ENCODE data around the gene AKAIN1.

The AKAIN1 gene

GRCh38 chr18:5197032-5197434 lies at the start of gene AKAIN1:
Gene AKAIN1, minus strand, starts transcription at chr18:5197257. Its CDS starts 204 bp downstream, at chr18:5197053.
- no peak for DNase-seq

- no peak for DNase-seq
Observed at GRCh38 chr18:5244941-5245340, 47.9 kb upstream of the AKAIN1 start.

- no peak for DNase-seq
Observed at GRCh38 chr18:5239447-5239846, 42.4 kb upstream of the AKAIN1 start.

DNA sequence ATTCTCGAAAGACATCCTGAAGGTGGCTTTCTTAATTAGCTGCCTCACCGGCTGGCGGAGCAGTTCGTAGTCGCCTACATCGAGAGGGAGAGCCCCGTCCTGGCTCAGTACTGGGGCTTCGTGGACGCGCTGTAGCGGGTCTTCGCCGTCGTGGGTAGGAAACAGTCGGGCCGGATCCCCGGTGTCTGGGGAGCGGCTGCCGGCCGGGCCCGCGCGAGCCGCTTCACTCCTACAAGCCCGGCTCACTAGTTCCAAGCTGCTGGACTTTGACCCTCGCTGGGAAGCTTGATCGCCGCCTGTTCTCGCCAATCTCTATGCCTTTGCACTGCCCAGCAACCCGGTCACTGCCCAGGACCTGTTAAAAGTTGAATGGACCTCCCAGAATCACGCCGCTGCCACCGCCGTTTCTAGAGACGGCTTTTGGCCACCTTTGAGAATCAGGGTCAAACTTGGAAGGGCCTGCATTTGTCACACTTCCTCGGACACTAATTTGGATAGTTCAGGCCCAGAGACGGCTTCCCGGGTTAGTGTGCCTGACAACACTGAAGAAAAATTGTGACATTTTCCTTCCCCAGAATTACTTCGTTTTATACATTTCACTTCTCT lies 41.4 kb upstream of the AKAIN1 start:
- DNase-seq: peak; percentile 57

GRCh38 chr18:5237723-5238370 lies 40.8 kb upstream of the AKAIN1 start:
- peak; percentile 87 for DNase-seq

DNA sequence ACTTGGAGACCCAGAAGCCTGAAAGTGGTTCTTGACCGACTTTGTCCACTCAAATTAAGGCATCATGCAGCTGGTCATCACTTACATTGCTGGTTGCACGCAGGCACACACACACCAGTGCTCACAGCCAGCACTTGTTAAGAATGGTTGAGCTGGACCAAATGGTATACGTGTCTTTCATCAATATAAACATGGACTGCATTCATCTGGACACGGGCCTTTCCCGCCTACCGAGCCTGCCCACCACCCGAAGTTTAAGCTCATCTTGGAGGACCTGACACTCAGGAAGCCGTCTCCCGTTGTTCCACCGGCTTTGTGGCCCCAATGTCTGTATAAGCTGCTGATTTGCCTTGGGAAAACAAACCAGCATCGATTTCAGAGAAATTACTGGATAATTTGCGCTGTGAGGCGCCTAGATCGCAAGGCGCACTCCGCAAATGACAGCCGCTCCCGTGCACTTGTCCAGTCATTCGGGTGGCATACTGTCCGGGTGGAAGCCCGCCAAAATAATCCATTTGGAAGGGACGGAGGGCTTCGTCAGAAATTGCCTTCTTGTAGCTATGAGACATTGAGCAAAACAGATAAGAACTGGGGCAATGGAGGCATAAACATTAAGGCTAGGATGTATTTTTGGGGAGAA lies 40.1 kb upstream of the AKAIN1 start:
- no peak for DNase-seq

DNA sequence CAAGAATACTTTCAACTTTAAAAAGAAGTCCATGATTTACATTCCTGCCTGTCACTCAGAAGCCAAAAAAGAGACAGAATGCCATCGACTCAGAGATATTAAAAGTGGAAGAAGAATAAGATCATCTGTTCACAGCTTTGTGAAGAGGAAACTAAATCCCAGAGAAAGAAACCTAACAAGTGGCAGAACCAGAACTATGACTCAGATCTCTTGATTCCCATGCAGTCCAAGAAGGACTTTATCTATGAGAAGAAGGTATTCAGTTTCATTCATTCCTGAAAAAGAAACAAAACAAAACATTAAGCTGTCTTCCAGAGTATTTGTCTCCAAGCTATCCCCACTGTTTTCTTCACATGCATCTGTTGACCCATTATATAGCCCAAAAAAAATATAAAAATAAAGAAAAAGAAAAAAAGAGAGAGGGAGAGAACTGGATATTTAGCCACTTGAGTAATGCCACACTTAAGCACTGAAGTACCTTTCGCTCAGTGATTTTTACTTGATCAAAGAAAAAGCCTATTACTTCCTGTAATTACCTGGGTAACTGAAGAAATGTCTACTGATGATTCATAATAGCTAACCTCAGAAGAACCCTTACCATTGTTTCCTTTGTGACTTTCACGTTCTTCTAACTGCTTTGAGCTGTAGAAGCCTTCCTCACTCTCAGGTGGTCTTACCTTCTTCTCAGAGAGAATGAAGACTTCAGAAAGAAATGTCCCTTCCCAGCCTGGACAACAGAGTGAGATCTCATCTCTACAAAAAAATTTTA lies 17.7 kb upstream of the AKAIN1 start:
- no peak for DNase-seq

DNA sequence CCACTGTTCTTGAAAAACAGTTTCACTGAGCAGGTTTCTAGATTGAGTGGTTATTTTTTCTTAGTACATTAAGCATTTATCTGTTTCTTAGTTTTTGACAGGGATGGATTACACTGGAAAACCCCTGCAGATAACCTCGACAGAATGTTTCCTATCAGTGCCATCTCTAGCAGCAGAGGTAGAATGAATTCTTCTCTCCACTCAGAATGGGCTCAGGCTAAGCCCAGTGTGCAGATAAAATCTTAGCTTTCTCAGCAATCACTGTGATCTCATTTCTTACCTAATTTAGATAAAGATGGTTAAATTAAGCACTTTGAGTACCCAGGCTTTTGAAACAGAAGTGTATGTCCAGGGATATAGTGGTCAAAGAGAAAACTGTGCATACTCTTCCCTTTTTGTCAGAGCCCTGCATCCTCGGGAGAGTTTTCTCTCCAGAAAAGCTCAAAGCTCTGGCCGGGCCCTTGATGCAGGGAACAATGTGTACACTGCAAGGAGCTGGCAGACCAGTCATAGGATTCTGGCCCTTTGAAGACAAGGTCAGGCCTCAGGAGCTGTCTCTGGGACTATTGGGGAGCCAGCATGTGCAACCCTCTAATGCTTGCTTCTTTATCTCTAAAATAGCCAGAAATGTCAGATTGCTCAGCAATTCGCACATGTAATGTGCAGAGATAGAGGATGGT lies 10.6 kb upstream of the AKAIN1 start:
- DNase-seq: no peak

- DNase-seq: no peak
Observed at GRCh38 chr18:5198311-5198710, 1.3 kb upstream of the AKAIN1 start.

- no peak for DNase-seq
Observed at GRCh38 chr18:5197461-5197860, 404 bp upstream of the AKAIN1 start.

DNA sequence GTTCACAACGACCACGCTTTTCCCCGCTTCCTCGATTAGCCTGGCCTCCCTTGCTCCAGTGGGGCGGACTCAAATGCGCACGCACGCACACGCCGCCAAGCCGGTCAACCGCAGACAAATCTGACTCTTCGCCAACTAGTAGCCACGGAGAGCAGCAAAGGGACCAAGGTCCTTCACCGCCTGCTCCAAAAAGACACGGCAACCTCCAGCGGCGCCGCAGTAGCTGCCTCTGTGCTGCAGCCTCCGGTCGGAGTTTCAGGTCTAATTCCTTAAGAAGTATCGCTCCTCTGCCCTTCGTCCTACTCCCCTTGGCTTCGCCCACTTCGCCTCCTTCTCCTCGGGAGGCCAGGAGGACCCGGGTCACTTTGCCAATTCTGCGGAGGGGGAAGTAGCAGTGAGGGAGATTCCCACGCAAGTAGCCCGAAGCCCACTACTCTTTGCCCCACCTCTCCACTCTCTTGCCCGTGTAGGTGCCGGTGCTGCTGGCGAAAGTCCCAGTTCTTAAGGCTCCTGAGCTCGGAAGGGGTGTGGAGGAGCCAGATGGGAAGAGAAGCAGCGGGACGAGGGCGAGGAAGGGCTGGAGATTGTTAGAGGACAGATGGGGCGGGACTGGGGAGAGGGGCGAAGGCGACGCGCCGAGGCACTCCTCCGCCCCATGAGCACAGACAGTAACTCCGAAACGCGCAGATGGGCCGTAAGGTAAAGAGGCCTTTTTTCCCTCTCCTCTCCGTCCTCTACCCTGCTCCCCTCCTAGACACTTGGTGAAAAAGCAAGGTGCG lies 615 bp downstream of the AKAIN1 start:
- DNase-seq: no peak

DNA sequence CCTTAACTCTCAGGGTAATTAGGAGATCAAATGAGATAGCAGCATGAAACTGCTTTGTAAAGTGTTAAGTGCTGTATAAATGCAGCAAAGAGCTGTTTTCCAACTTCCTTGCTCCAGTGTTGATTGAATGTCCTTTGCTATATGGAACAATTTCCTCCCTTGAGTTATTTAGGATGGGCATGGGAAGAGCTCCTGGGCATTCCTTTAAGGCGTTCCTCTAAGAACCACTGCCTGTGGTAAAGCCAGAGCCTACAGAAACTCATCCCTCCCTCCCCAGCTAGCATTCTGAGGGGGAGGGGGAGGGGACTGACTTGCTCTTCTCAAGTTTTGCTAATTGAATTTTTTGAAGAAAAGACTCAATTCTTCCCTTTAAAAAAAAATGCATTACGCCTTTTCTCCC lies 1.4 kb downstream of the AKAIN1 start:
- no peak for DNase-seq

DNA sequence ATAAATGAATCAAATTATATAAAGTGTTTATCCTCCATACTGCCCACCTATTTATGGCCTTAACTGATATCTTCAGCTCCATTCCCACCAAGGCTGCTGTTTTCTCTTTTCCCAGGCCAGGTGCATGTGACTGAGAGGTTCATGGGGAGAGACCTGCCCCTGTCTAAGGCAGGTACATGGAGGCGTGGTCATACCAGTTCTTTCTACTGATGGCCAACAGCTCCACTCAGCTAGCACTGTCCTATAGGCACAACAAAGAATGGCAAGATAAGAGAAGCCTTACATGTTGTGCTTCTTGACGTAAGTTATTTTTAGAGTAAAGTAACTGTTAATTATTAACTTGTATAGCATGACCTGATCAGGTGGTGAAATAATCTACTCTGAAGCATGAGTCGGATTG lies 16.8 kb downstream of the AKAIN1 start:
- no peak for DNase-seq

- DNase-seq: no peak
Observed at GRCh38 chr18:5178519-5178918, 18.5 kb downstream of the AKAIN1 start.

- DNase-seq: no peak
Observed at GRCh38 chr18:5175378-5175777, 21.7 kb downstream of the AKAIN1 start.

DNA sequence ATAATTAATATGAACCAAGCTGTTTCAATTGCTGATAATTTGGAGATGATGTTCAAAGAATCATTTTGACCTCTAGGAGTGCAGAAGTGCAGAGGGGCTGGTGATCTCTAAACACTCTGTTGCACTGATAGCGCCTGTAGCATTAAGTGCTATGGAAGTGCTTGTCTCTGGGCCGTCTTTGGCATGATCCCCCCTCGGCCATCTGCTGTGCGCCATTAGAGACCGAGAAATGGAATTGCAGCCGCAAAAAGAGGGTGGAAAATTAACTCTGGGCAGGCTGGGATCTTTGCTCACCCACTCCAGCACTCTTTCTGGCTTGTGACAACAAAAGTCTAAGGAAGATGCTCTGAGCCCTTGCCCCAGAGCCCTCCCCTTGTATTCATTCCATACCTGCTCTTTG lies 23.4 kb downstream of the AKAIN1 start:
- no peak for DNase-seq

DNA sequence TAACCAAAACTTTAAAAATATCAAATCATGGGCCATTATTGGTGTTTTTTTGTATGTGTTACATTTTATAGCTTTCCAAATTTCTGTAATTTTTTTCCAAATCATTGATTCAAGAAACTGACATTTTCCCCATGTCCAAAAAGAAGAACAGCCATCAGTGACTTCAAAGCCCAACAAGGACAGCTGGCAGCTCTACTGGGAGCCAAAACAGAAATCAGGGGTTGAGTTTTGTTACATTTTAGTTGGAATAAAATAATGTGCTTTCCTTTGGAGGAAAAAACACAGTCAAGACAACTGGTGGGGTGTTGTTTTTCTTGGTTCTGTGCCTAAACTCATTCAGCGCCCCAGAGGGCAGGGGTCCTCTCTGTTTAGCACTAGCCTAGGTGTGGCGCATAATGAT lies 23.8 kb downstream of the AKAIN1 start:
- DNase-seq: no peak

DNA sequence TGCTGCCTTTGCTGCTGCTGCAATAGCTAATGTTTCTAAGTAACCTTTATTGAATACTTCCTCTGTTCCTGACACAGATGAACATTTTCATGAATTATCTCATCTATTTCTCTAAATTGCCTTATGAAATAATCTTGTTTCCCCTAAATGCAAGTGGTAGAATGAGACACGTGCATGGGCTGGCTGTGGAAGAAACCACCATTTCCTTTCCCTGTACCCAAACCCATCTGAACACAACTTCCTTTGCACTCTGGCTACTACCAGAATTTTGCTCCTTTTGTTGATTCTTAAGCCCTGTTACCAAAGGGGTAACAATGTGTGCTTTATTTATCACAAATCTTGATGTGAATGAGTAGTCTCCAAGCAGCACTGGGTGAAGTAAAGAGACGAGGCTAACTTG lies 29.2 kb downstream of the AKAIN1 start:
- DNase-seq: no peak

- no peak for DNase-seq
Observed at GRCh38 chr18:5166606-5167280, 30.3 kb downstream of the AKAIN1 start.

- DNase-seq: no peak
Observed at GRCh38 chr18:5164903-5165302, 32.2 kb downstream of the AKAIN1 start.

- no peak for DNase-seq
Observed at GRCh38 chr18:5162111-5162510, 34.9 kb downstream of the AKAIN1 start.

DNA sequence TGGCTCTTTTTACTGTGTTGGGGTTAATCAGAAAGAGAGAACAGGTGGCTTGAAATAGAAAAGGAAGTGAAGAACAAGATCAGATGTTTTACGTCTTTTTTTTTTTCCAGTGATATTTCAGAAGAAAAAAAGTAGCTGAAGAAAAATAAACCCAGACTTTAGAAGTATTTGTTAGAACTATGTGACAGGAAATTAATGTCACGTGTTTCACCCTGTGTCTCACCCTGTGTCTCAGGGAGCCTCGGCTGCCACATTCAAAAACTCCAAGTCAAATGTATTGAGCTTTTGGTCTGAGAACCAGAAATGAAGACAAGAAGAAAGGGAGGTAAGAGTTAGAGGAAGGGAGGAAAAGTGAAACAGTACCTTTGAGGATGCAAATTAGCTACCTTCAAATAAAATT lies 38.0 kb downstream of the AKAIN1 start:
- peak; percentile 19 for DNase-seq
